VCaP (cell line): ENCODE data around the gene ZNF800.
"Not testable (repeated sequence)": the region's sequence is repeated elsewhere in the genome, so short reads cannot be mapped to it uniquely, and the experiment has no call there.

Experiments used
- H3K27ac ChIP-seq: fragments of 450-650 bp; 2 replicates; pipeline ENCODE4 v1.5.1; 2017
- CTCF ChIP-seq: fragments of 450-650 bp; conservative IDR thresholded peaks from 2 replicates; pipeline ENCODE4 v1.5.1; 2017; ENCODE audit warnings: mild to moderate bottlenecking, moderate library complexity

Gene ZNF800

GRCh38 chr7:127392566-127393367 is at the start of gene ZNF800:
Gene ZNF800, minus strand, starts transcription at chr7:127392708. Its CDS starts 1,151 bp downstream, at chr7:127391557.
- no peak for TF ChIP-seq CTCF
- H3K27ac ChIP-seq = peak within 1 kb of the TSS; percentile 94

GRCh38 chr7:127440206-127440605 is 47.7 kb upstream of the ZNF800 start:
- no peak overlapping the region for H3K27ac ChIP-seq
- TF ChIP-seq CTCF = no peak

GRCh38 chr7:127438836-127439235 is 46.3 kb upstream of the ZNF800 start:
- H3K27ac ChIP-seq = no peak overlapping the region
- no peak for TF ChIP-seq CTCF

- no peak overlapping the region for H3K27ac ChIP-seq
- TF ChIP-seq CTCF = no peak
Observed at GRCh38 chr7:127437837-127438236, 45.3 kb upstream of the ZNF800 start.

- no peak for TF ChIP-seq CTCF
- no peak overlapping the region for H3K27ac ChIP-seq
Observed at GRCh38 chr7:127437241-127437640, 44.7 kb upstream of the ZNF800 start.

- not testable (repeated sequence) for H3K27ac ChIP-seq
Observed at GRCh38 chr7:127429281-127429680, 36.8 kb upstream of the ZNF800 start.

- H3K27ac ChIP-seq = no peak overlapping the region
- no peak for TF ChIP-seq CTCF
Observed at GRCh38 chr7:127419196-127419595, 26.7 kb upstream of the ZNF800 start.

- H3K27ac ChIP-seq = no peak overlapping the region
- TF ChIP-seq CTCF = no peak
Observed at GRCh38 chr7:127418459-127418858, 26.0 kb upstream of the ZNF800 start.
